ENCODE measurements around the gene ANO4.

GRCh38 chr12:100986595-100987547, 192.3 kb downstream of the ANO4 start:
- no peak for TF ChIP-seq CTCF (IDR thresholded peaks at IDR 0.05)
- no peak for TF ChIP-seq POLR2A (IDR thresholded peaks at IDR 0.05)

Measured in lower leg skin (tissue), 3 donors.